Neutrophil (primary cell): ENCODE measurements around the gene HNRNPA1L2.

Experiments used
- H3K27ac ChIP-seq: fragments of 200-600 bp; sonication (generic); 2 replicates; pipeline ENCODE4 v1.5.1; 2016; ENCODE audit warnings: mild to moderate bottlenecking, moderate library complexity
- H3K27me3 ChIP-seq: fragments of 200-600 bp; sonication (generic); 2 replicates; pipeline ENCODE4 v1.6.0; 2016; ENCODE audit warnings: mild to moderate bottlenecking
- H3K36me3 ChIP-seq: fragments of 200-600 bp; sonication (generic); 2 replicates; pipeline ENCODE4 v1.5.1; 2017
- H3K4me1 ChIP-seq, 2 experiments: fragments of 200-600 bp in 1 of 2; sonication (generic) in 1 of 2; 1 replicate in 1 of 2; 2 replicates in 1 of 2; pipeline versions ENCODE4 v1.5.1 to v1.6.1; 2013 to 2016; ENCODE audit warnings: low read depth in 1 of 2, low read length in 1 of 2, mild to moderate bottlenecking in 1 of 2, moderate library complexity in 1 of 2; ENCODE audit not compliant: control insufficient read depth in 1 of 2, insufficient read depth in 1 of 2
- H3K4me3 ChIP-seq, 2 experiments: fragments of 200-600 bp in 1 of 2; sonication (generic) in 1 of 2; 1 replicate in 1 of 2; 2 replicates in 1 of 2; pipeline ENCODE4 v1.5.1; 2013 to 2016; ENCODE audit warnings: low read depth in 1 of 2, low read length in 1 of 2, mild to moderate bottlenecking in 1 of 2, moderate library complexity in 1 of 2
- H3K9me3 ChIP-seq: fragments of 200-600 bp; sonication (generic); 2 replicates; pipeline ENCODE4 v1.5.1; 2016
- CTCF ChIP-seq: fragments of 200-600 bp; sonication (generic); IDR thresholded peaks from 2 replicates; pipeline ENCODE4 v1.5.1; 2016; ENCODE audit warnings: antibody characterized with exemption

HNRNPA1L2 gene

GRCh38 chr13:52659340-52659739 lies 17.1 kb downstream of the HNRNPA1L2 start:
- H3K4me1 ChIP-seq = no peaks in the 10 kb centered on the region
- no peak overlapping the region for H3K27ac ChIP-seq
- H3K27me3 ChIP-seq = no peaks in the 10 kb centered on the region
- no peaks in the 10 kb centered on the region for H3K9me3 ChIP-seq
- no peak for TF ChIP-seq CTCF
- no peak overlapping the region for H3K4me3 ChIP-seq
- peaks cover 47% of the 10 kb centered on the region for H3K36me3 ChIP-seq

- no peak for TF ChIP-seq CTCF
- H3K27ac ChIP-seq = no peak overlapping the region
- H3K4me1 ChIP-seq = no peaks in the 10 kb centered on the region
- no peak overlapping the region for H3K4me3 ChIP-seq
- peaks cover 72% of the 10 kb centered on the region for H3K36me3 ChIP-seq
- no peaks in the 10 kb centered on the region for H3K27me3 ChIP-seq
- no peaks in the 10 kb centered on the region for H3K9me3 ChIP-seq
These were observed 22.0 kb downstream of the HNRNPA1L2 start for GRCh38 chr13:52664272-52664671.

- Histone ChIP-seq H3K27me3 (no peaks in the 10 kb centered on the region), H3K27ac (no peak overlapping the region), H3K4me1 (no peaks in the 10 kb centered on the region), H3K4me3 (no peak overlapping the region), H3K9me3 (no peaks in the 10 kb centered on the region), H3K36me3 (peaks cover 66% of the 10 kb centered on the region)
- TF ChIP-seq CTCF = no peak
These were observed 23.1 kb downstream of the HNRNPA1L2 start for GRCh38 chr13:52665325-52665724.

GRCh38 chr13:52669677-52670076 lies 27.4 kb downstream of the HNRNPA1L2 start:
- H3K36me3 ChIP-seq = peaks cover 39% of the 10 kb centered on the region
- no peak overlapping the region for H3K4me3 ChIP-seq
- no peaks in the 10 kb centered on the region for H3K27me3 ChIP-seq
- no peak overlapping the region for H3K27ac ChIP-seq
- TF ChIP-seq CTCF = no peak
- H3K9me3 ChIP-seq = no peaks in the 10 kb centered on the region
- no peaks in the 10 kb centered on the region for H3K4me1 ChIP-seq

- peaks cover 35% of the 10 kb centered on the region for H3K36me3 ChIP-seq
- TF ChIP-seq CTCF = no peak
- no peaks in the 10 kb centered on the region for H3K27me3 ChIP-seq
- no peak overlapping the region for H3K4me3 ChIP-seq
- no peaks in the 10 kb centered on the region for H3K4me1 ChIP-seq
- H3K9me3 ChIP-seq = no peaks in the 10 kb centered on the region
- H3K27ac ChIP-seq = no peak overlapping the region
These were observed 28.5 kb downstream of the HNRNPA1L2 start for GRCh38 chr13:52670726-52671125.

- Histone ChIP-seq H3K27me3 (no peaks in the 10 kb centered on the region), H3K36me3 (peaks cover 34% of the 10 kb centered on the region)
- no peak for TF ChIP-seq CTCF
These were observed 31.2 kb downstream of the HNRNPA1L2 start for GRCh38 chr13:52673465-52673864.

More at GRCh38 chr13:52673465-52673864, 31.2 kb downstream of the HNRNPA1L2 start:
- no peak overlapping the region for H3K27ac ChIP-seq
- H3K4me3 ChIP-seq = no peak overlapping the region
- H3K4me1 ChIP-seq = no peaks in the 10 kb centered on the region
- H3K9me3 ChIP-seq = no peaks in the 10 kb centered on the region
